HG03280 (cell line): ENCODE data around the gene FBXL5.

Experiments
- ATAC-seq: cut with Tn5 transposase; IDR thresholded peaks from one replicate; pipeline ENCODE4 v1.9.1; 2021; ENCODE audit warnings: mild to moderate bottlenecking, moderate library complexity; ENCODE audit not compliant: unreplicated experiment

FBXL5 gene

DNA sequence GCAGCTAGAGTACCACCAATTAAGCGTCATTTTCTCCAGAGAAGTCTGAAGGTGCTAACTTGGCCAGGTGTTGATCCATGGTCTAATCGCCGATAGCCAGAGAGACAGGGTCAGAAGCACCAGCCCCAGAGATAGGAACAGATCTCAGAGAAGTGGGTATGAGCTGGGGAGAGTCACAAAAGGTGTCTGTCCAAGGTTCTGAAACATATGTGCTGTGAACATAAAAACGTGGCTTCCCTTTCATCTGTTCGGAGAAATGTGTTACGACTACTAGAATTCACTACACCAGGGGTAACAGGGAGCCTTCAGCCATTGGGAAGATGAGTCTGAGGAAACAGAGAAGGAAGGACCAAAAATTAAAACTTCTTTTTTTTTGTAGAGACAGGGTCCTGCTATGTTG is 91.3 kb downstream of the FBXL5 start:
- no peak for ATAC-seq

DNA sequence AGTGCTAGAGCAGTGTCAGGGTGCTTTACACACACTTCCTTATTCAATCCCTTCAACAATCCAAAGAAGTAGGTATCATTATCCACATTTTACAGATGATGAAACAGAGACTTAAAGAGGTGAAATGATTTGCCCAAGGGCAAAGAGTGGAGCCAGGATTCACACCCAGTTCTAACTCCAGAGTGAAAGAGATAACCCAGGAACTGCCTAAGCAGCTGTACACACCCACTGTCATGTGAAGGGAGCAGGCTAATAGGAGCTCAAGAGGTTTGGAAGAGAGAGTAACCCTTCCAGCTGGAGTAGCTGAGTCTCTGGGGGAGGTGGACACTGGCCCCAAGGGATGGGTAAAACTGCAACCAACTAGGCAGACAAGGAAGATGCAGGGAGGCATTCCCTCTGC is 92.5 kb downstream of the FBXL5 start:
- no peak for ATAC-seq

DNA sequence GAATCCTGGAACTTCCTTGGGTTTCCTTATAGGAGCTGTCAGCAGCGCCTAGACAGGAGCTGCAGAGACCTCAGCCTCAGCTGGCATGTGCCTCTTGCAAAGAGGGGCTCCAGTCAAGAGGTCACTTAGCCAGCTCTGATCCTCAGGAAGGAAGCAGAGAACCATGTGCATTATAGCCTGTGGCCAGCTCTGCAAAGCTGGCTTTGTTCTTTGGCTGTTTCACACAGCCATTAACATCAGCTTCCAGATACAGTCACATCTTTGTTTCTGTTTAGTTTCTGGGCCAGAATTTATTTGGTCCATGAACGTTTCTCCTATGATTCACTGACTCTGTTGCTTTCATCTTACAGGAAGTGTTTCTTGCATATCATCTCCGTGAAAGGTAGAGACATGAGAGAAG is 93.0 kb downstream of the FBXL5 start:
- ATAC-seq, result no peak

DNA sequence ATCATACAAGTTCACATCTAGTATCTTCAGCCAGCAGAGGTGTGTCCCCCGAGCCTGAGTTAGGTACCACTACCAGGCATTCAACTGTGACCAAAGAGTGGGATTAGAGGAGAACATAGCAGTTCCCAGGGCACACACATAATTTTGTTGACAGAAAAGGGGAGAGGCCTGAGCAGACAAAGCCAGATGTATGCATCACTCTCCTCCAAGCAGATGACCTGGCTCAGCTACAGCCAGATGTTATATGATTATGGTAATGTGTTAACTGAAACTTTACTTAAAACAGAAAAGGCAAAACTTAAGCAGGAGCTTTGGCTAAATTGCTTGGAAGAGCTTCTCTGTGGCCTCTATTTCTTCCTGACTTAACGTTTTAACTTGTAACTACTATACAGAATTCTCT is 96.6 kb downstream of the FBXL5 start:
- no peak for ATAC-seq

- no peak for ATAC-seq
Measured at GRCh38 chr4:15557786-15558550, 97.2 kb downstream of the FBXL5 start.

DNA sequence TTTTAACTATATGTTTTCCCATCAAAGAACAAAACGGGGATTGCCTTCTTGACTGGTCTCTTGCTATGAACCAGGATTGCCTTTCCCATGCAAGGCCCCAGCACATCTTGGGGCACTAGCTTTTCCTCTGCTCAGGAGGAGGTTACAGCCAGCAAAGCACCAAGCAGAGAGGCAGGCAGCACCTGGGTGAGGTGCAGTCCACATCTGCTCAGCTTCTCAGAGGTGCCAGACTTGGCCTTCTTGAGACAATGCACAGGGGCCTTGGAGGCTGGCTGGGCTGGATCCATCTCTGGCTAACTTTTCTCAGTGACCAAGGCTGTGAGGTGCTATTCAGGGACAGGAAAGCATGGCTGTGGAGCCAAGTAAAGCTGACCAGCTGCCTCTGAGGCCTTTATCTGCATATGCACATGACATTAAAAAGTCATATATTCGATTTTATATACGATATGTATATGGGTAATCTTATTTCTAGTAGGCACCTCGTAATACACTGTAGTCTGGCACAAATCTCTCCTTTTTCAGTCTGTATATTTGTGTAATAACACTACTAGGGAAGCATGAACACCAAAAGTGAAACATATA is 98.6 kb downstream of the FBXL5 start:
- ATAC-seq, result no peak
